ENCODE data around the gene ZNF107.

DNA sequence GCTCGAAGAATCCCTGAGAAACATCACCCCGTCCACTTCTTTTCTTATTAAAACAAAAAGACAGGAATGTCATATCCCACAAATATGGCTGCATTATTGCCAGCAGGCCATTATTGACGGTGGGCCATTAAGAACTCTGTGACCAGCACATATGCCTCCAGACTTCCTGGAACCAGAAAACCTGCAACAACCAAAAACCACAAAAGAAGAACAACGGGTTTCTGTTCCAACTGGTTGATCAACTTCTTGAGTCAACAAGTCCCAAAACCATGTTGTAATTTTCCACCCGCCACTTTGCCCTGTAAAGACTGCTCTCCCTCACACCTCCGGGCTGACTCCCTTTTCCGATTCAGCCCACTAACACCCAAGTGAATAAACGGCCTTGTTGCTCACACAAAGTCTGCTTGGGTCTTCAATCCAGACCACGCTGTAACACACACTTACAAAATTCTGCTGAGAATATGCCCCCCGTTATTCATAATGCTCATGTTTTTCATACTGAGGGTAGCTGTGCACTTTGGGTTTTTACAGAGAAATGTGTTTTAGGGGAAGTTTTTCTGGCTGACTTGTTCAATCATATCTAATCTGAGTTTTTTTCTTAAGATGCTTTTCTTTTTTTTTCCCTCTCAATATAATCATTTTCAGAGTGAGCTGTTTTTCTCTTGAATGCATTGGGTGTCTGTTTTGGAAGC is 20.7 kb downstream of the ZNF107 start:
- TF ChIP-seq, protein P1, sequence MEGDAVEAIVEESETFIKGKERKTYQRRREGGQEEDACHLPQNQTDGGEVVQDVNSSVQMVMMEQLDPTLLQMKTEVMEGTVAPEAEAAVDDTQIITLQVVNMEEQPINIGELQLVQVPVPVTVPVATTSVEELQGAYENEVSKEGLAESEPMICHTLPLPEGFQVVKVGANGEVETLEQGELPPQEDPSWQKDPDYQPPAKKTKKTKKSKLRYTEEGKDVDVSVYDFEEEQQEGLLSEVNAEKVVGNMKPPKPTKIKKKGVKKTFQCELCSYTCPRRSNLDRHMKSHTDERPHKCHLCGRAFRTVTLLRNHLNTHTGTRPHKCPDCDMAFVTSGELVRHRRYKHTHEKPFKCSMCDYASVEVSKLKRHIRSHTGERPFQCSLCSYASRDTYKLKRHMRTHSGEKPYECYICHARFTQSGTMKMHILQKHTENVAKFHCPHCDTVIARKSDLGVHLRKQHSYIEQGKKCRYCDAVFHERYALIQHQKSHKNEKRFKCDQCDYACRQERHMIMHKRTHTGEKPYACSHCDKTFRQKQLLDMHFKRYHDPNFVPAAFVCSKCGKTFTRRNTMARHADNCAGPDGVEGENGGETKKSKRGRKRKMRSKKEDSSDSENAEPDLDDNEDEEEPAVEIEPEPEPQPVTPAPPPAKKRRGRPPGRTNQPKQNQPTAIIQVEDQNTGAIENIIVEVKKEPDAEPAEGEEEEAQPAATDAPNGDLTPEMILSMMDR (IDR thresholded peaks at IDR 0.05; ENCODE audit: insufficient read depth, low read depth, low read length) = no peak
- no peak for TF ChIP-seq EZH2 (IDR thresholded peaks at IDR 0.05; ENCODE audit: insufficient read depth, low read length)
